GM12872 (cell line): Measurements from ENCODE around the gene SLC29A3.

Source experiments
- TF ChIP-seq, protein P1 (sequence below): IDR thresholded peaks from 3 replicates; pipeline ENCODE4 v1.5.1; 2011; ENCODE audit warnings: low read depth, mild to moderate bottlenecking, low read length, moderate library complexity; ENCODE audit not compliant: insufficient read depth

The SLC29A3 gene

DNA sequence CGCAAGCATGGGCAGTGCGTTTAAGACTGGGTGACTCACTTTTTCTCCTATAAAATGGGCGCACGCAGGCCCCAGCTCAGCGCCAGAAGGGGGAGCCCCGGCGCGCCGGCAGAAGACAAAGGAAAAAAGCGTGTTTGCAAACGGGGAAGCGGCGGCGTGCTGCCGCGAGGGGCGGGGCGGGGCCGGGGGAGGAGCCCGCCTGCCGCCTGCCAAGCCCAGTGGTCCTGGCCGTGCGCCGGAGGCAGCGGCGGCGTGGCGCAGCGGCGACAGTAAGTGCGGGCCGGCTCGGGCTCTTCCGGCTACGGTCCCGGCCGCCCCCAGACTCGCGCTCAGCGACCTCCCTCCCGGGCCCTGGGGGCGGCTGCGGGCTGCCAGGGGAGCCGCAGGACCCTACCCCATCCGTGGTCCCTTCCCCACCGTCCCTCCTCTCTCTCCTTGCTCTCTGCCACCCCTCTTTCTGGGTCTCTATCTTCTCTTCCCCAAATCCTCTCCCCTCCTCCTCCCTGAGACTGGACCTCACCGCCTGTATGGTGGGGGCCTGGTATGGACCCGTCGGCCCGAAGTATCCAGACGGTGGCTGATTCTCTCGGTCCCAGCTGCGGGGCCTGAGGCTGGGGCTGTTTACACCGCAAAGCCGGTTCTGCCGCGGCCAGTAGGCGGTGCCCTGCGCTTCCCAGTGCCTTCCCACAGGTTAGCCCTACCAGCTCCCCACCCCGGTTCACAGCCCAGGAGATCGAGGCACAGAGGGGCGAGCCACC, at the start of gene SLC29A3:
SLC29A3 (plus strand) TSS at position 218 of the 758 bp plus-strand sequence; CDS start at position 269, 51 bp downstream.
- TF ChIP-seq, protein P1, sequence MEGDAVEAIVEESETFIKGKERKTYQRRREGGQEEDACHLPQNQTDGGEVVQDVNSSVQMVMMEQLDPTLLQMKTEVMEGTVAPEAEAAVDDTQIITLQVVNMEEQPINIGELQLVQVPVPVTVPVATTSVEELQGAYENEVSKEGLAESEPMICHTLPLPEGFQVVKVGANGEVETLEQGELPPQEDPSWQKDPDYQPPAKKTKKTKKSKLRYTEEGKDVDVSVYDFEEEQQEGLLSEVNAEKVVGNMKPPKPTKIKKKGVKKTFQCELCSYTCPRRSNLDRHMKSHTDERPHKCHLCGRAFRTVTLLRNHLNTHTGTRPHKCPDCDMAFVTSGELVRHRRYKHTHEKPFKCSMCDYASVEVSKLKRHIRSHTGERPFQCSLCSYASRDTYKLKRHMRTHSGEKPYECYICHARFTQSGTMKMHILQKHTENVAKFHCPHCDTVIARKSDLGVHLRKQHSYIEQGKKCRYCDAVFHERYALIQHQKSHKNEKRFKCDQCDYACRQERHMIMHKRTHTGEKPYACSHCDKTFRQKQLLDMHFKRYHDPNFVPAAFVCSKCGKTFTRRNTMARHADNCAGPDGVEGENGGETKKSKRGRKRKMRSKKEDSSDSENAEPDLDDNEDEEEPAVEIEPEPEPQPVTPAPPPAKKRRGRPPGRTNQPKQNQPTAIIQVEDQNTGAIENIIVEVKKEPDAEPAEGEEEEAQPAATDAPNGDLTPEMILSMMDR = peak; percentile 77

DNA sequence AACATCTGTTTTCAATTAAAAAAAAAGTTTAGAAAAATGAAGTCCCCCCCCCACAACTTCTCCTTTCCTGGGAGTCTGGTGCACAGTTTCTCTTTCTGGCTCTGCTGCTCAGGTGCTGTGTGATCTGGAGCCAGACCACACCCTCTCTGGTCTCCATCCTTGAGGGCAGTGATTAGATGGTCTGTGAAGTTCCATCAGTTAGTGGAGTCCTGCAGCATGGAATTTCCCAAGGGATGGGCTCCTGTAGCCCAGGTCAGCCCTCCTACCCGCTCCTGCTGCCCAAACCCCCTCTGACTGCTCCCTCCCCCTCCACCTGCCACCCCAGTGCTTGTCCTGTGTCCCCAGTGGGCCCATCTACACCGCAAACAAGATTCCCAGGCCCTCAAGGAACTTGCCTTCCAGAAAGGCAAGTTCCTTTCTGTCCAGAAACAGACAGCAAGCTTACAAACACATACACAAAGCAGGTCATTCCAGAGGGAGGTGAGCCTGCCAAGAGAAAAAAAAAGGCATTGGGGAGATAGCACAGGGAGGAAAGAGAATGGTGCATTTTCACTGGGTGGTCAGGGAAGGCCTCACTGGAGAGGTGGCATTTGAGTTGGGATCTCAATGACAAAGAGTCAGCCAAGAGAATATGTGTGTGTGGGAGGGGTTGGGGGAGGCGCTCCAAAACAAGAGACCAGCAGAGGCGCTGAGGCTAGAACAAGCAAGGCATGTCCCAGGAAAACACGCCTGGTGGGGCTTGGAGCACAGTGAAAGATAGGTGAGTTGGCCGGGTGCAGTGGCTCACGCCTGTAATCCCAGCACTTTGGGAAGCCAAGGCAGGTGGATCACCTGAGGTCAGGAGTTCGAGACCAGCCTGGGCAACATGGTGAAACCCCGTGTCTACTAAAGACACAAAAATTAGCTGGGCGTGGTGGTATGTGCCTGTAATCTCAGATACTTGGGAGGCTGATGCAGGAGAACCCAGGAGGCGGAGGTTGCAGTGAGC, 49.5 kb upstream of the SLC29A3 start:
- TF ChIP-seq, protein P1 = no peak

DNA sequence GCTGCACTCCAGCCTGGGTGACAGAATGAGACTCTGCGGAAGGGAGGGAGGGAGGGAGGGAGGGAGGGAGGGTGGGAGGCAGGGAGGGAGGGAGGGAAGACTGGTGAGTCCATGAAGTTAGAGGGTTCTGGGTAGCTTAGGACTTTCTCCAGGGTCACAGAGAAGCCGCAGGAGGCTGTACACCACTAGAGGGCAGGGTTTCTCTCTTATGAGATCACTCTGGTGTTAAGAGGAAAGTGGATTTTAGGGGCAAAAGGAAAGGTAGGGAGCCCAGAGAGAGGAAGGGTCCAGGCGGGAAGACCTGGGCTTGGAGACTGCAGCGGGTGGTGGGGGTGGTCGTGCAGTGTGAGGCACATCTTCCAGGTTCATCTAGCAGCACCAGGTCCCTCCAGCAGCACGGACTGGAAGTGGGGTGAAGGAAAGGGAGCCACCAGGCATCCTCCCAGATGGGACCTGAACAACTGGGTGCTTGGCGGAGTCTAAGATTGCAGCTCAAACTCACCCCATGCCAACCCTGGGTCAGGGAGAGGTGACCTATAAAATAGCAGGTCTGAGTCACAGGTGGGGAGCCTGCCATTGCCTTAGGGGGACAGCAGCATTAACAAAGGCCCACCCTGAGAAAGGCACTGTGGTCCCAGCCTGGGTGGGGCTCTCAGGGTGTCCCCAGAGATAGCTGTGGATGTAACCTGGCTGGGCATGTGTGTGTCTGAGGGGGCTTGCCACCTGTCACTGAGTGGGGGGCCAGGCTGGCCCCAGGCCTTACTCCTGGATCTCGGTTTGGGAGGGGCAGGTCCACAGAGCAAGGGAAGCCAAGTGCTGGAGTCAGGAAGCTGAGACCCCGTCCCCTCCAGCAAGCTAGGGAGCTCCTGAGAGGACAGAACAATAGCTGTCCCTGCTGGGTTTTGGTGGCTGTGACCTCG, 48.5 kb upstream of the SLC29A3 start:
- TF ChIP-seq, protein P1 = peak; percentile 81

DNA sequence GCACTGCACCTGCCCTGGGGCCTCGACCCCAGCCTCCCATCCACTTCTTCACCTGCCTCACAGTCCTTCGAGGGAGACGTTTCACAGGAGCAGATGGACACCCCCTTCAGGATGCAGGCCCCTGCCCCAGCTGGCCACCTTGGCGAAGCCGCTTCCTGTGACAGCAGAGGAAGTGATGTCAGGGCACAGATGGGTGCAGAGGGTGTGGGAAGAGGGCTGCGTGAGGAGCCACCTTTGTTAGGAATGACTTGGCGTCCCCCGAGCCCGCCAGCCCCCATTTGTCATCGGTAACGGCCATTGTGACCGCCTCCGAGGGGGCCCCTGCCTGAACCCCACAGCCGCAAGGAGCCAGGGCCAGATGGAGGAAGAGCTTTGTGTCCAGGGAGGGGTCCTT, 47.4 kb upstream of the SLC29A3 start:
- TF ChIP-seq, protein P1 = no peak

DNA sequence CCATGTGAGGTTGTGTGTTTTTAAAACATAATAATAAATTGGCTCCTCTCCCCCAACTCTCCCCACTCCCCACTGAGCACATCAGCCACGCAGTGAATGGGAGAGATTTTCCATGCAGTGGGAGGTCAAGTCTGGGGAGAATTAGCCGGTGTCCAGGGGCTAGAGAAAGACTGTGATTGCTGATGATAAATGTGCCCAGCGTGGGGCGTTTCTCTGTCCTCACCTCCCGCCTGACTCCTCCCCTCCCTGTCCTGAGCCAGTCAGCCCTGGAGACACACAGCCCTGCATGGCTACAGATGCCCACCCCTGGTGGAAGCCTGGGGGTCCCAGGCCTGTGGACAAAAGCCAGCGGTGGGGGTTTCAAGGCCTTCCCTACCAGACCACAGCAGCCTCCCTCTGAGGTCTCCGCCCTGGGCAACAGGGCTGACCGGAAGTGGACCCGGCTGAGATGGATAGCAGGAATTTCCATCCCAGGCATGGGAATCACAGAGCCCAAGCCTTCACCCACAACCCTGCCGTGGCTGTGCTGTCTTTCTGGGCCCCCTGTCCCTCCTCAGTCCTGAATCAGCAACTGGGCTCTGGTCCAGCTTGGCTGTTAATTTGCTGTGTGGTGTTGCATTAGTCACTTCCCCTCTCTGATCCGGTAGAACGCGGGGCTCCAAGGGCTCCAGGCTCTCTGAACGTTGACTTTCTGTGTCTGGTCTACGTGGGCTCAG, 46.8 kb upstream of the SLC29A3 start:
- TF ChIP-seq, protein P1 = no peak

DNA sequence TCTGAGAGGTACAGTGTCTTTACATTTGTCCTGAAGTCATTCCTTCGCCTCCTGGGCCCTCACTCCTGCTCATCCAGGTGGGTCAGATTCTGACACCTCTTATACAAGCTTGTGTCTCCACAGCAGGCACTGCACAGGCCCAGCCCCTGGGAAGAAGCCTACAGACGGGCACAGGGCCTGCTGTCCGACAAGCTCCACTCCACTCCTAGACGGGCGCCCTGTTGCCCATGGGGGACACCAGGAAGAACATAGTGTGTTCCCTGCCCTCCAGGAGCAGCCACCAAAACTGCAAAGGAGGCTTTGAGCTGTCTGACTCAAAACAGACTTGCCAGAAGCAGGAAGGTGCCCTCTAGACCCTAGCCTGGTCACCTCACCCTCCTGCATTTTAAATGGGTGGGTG, 45.6 kb upstream of the SLC29A3 start:
- TF ChIP-seq, protein P1 = no peak
